Cardiac fibroblast (primary cell): ENCODE measurements around the gene SPRR1A.
"Not testable (repeated sequence)": the region's sequence is repeated elsewhere in the genome, so short reads cannot be mapped to it uniquely, and the experiment has no call there.

Experiments used
- DNase-seq, 2 donors: peaks; one replicate each; pipeline versions ENCODE4 v3.0.0 to v3.0.0-alpha.2; 2010; ENCODE audit warnings: low read depth in 2 of 2
- H3K4me3 ChIP-seq, 2 donors: replicated peaks in 1 of 2; 1 replicate in 1 of 2; 2 replicates in 1 of 2; pipeline ENCODE4 v1.5.1; 2011; ENCODE audit warnings: low read depth in 2 of 2, low read length in 2 of 2, mild to moderate bottlenecking in 2 of 2, moderate library complexity in 1 of 2
- TF ChIP-seq, protein P1 (sequence below): IDR thresholded peaks from one replicate; pipeline ENCODE4 v1.5.1; 2011; ENCODE audit warnings: low read depth, mild to moderate bottlenecking, low read length, inconsistent platforms

SPRR1A gene

DNA sequence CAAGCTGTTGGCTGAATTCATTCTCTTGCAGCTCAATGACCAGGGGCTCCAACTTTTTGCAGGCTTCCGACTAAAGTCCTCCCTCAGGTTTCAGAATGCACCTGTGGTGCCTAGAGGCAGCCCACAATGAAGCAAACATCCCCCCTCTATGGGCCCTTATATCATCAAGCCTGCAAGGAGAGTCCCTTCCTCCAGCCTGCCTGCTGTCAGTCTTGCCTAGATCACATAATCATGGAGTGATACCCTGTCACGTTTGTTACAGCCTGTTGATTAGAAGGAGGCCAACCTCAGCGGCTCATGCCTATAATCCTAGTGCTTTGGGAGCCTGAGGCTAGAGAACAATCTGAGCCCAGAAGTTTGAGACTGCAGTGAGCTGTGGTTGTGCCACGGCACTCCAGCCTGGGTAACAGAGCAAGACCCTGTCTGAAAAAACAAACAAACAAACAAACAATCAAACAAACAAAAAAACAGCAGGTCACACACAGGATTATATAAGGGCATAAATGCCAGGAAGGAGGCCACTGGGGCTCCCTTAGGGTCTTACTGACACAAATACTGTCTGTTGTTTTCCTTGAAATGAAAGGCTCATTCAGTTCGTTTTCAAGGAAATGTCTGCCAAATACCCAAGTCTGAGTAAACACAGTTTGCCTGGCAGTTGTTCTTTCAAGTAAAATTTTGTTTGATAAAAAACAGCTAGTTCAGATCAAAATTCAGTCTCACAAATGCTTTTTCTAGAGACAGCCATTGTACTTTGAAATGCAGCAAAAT lies 12.9 kb downstream of the SPRR1A start:
- H3K4me3 ChIP-seq = no peak overlapping the region
- no peak for DNase-seq
- TF ChIP-seq, protein P1, sequence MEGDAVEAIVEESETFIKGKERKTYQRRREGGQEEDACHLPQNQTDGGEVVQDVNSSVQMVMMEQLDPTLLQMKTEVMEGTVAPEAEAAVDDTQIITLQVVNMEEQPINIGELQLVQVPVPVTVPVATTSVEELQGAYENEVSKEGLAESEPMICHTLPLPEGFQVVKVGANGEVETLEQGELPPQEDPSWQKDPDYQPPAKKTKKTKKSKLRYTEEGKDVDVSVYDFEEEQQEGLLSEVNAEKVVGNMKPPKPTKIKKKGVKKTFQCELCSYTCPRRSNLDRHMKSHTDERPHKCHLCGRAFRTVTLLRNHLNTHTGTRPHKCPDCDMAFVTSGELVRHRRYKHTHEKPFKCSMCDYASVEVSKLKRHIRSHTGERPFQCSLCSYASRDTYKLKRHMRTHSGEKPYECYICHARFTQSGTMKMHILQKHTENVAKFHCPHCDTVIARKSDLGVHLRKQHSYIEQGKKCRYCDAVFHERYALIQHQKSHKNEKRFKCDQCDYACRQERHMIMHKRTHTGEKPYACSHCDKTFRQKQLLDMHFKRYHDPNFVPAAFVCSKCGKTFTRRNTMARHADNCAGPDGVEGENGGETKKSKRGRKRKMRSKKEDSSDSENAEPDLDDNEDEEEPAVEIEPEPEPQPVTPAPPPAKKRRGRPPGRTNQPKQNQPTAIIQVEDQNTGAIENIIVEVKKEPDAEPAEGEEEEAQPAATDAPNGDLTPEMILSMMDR = no peak

GRCh38 chr1:152997901-152998300 lies 14.0 kb downstream of the SPRR1A start:
- no peak overlapping the region for H3K4me3 ChIP-seq
- TF ChIP-seq, protein P1 = no peak
- no peak for DNase-seq

- no peak overlapping the region for H3K4me3 ChIP-seq
- TF ChIP-seq, protein P1 = no peak
- DNase-seq = no peak
Observed at GRCh38 chr1:152998476-152998875, 14.6 kb downstream of the SPRR1A start.

DNA sequence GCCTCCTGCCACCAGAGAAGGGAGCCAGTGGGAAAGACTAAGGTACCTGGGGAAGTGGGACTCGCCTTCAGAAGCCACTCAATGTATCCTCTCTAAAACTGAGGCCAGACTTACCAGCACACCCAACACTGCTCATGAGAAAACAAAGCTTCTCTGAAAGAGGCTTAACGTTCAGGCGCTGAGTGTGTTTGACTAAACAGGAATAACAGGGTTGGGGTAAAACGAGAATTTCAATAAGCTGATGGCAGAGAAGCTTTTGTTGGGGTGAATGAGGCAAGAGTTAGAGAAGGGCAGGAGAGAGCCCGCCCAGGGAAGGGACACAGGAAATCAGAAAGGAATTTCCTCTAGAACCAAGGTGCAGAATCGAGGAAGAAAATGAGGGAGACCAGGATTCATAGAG lies 15.9 kb downstream of the SPRR1A start:
- H3K4me3 ChIP-seq = no peak overlapping the region
- TF ChIP-seq, protein P1 = no peak
- no peak for DNase-seq

DNA sequence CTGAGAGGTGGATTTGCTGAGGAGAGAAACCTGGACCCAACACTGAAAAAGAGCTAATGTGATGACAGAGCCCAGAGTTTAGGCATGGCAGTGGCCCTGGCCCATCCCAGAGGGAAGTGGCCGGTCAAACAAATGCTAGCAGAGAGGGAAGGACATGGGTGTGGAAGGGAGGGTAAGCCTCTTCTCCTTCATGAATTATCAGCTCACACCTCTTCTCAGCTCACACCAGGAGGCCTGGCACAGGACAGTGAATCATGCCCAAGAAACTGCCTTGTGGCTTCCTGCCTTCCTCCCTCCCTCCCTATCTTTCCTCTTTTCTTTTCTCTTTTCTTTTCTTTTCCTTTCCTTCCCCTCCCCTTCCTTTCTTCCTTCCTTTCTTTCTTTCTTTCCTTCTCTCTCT lies 16.4 kb downstream of the SPRR1A start:
- H3K4me3 ChIP-seq = no peak overlapping the region
- no peak for DNase-seq
- TF ChIP-seq, protein P1 = no peak

DNA sequence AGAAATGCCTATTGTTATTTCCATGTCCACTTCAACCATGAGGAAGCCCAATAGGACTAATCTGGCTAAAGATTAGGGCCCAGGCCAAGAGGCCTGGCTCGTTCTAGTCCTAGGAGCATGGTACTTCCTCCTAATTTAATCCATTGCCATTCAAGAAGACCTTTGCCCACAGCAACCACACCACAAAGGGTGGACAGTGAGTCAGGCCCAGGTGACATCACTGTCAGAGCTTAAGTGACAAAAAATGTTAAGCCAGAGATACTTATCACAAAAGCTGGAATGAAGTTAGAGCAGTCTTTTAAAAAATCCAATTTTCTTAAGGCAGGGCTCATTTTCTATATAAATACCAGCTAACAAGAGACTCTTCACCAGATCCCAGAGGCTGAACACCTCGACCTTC lies 17.5 kb downstream of the SPRR1A start, which contains the start of gene SPRR3:
TSS of gene SPRR3 (plus strand) at position 368 of the 400 bp plus-strand sequence. CDS start 1,272 bp downstream, outside the sequence.
- DNase-seq = no peak
- TF ChIP-seq, protein P1 = no peak
- H3K4me3 ChIP-seq = no peak within 1 kb of the TSS

DNA sequence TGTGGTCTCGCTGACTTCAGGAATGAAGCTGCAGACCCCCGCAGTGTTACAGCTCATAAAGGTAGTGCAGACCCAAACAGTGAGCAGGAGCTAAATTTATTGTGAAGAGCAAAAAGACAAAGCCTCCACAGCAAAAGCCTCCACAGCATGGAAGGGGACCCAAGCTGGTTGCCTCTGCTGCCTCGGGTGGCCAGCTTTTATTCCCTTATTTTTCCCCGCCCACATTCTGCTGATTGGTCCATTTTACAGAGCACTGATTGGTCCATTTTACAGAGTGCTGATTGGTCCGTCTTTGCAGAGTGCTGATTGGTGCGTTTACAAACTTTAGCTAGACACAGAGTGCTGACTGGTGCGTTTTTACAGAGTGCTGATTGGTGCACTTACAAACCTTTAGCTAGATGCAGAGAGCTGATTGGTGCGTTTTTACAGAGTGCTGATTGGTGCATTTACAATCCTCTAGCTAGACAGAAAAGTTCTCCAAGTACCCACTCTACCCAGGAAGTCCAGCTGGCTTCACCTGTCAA lies 27.4 kb downstream of the SPRR1A start:
- H3K4me3 ChIP-seq, DNase-seq: not testable (repeated sequence)

GRCh38 chr1:153021829-153022228 lies 37.9 kb downstream of the SPRR1A start:
- DNase-seq, H3K4me3 ChIP-seq: not testable (repeated sequence)

GRCh38 chr1:153022340-153022739 lies 38.5 kb downstream of the SPRR1A start:
- not testable (repeated sequence) for H3K4me3 ChIP-seq, DNase-seq
